Measurements from ENCODE around the gene SCUBE3. TPM values are rescaled to one million over a fixed set of nuclear protein-coding genes. Genes with fewer than 3 reads are reported as not detected.

Gene SCUBE3
- total RNA-seq, 1 donor from 2014 or later: 1.2 TPM

DNA sequence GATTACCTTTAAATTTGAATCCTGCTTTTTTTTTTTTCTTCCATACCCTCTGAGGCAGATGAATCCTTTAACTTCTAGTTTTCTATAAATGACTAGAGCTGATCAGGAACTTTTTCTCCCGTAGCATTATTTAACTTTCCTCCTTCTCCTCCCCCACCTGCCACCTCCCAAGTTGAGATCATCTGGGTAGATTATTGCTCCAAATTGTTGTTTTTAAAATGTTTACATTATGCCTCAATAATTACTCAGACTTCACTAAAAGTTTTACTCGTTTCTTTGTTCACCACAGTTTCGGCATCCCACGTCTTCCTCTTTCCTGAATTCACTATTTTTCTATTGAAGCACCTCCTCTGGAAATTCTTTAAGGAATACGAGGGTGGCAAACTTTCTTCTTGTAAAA, 16.6 kb upstream of the SCUBE3 start:
- peaks cover 5% of the 10 kb centered on the region for H3K27me3 Mint-ChIP-seq (ENCODE audit: unreplicated experiment)
- no peak for DNase-seq (ENCODE audit: low spot score)
- TF ChIP-seq, protein P1, sequence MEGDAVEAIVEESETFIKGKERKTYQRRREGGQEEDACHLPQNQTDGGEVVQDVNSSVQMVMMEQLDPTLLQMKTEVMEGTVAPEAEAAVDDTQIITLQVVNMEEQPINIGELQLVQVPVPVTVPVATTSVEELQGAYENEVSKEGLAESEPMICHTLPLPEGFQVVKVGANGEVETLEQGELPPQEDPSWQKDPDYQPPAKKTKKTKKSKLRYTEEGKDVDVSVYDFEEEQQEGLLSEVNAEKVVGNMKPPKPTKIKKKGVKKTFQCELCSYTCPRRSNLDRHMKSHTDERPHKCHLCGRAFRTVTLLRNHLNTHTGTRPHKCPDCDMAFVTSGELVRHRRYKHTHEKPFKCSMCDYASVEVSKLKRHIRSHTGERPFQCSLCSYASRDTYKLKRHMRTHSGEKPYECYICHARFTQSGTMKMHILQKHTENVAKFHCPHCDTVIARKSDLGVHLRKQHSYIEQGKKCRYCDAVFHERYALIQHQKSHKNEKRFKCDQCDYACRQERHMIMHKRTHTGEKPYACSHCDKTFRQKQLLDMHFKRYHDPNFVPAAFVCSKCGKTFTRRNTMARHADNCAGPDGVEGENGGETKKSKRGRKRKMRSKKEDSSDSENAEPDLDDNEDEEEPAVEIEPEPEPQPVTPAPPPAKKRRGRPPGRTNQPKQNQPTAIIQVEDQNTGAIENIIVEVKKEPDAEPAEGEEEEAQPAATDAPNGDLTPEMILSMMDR (IDR thresholded peaks at IDR 0.05; ENCODE audit: unreplicated experiment): no peak

DNA sequence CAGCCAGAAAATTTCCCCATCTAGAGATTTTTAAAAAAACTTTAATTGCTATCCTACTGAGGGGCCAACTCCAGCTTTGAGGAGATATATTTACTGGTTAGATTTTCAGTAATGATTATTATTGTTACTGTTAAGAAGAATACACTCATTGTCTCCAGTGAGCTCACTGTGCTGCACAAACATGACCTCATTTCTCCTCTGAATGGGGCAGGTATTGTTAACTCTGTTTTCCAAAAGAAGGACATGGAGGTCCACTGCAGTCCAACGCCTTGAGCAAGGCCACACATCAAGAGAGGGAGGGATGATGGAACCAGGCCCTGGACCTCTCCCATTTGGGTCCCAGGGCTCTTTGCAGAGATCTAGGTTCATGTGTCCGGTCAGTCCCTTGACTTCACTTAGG, 13.9 kb upstream of the SCUBE3 start:
- DNase-seq (ENCODE audit: low spot score): no peak
- no peak overlapping the region for H3K4me3 Mint-ChIP-seq (ENCODE audit: unreplicated experiment)
- H3K4me1 Mint-ChIP-seq (ENCODE audit: unreplicated experiment): no peaks in the 10 kb centered on the region
- TF ChIP-seq, protein P1 (IDR thresholded peaks at IDR 0.05; ENCODE audit: unreplicated experiment): no peak
- peaks cover 5% of the 10 kb centered on the region for H3K27me3 Mint-ChIP-seq (ENCODE audit: unreplicated experiment)
- H3K9me3 Mint-ChIP-seq (ENCODE audit: unreplicated experiment): no peaks in the 10 kb centered on the region
- H3K36me3 Mint-ChIP-seq (ENCODE audit: low read depth, unreplicated experiment): no peaks in the 10 kb centered on the region
- H3K27ac Mint-ChIP-seq (ENCODE audit: unreplicated experiment): no peak overlapping the region

More for the DNA sequence above, 16.6 kb upstream of the SCUBE3 start:
- no peak overlapping the region for H3K27ac Mint-ChIP-seq (ENCODE audit: unreplicated experiment)
- H3K4me1 Mint-ChIP-seq (ENCODE audit: unreplicated experiment): peaks cover 14% of the 10 kb centered on the region
- no peaks in the 10 kb centered on the region for H3K9me3 Mint-ChIP-seq (ENCODE audit: unreplicated experiment)
- H3K36me3 Mint-ChIP-seq (ENCODE audit: low read depth, unreplicated experiment): no peaks in the 10 kb centered on the region
- no peak overlapping the region for H3K4me3 Mint-ChIP-seq (ENCODE audit: unreplicated experiment)

DNA sequence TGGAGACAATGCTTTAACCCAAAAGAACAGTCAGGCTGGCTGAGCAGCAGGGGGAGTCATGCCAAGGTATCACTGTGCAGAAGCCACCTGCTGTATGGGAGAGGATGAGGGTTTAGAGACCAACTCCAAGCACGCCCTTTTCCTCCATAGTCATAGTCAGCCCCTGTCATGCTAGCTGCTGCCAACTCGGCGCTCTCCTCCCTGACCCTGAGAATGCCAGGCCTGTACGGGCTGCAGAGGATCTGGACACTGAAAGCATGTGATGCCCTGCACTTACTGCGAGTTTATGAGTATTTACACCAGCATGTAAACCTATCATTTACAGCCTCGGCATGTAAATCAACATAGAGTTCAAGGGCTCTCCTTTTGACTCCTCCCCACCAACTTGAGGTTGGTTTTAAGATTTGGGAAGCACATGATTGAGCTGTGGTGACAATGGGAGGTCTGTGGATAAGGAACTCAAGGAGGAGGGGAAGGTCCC, 11.7 kb upstream of the SCUBE3 start:
- no peaks in the 10 kb centered on the region for H3K4me1 Mint-ChIP-seq (ENCODE audit: unreplicated experiment)
- no peak overlapping the region for H3K4me3 Mint-ChIP-seq (ENCODE audit: unreplicated experiment)
- H3K36me3 Mint-ChIP-seq (ENCODE audit: low read depth, unreplicated experiment): no peaks in the 10 kb centered on the region
- peaks cover 5% of the 10 kb centered on the region for H3K27me3 Mint-ChIP-seq (ENCODE audit: unreplicated experiment)
- TF ChIP-seq, protein P1 (IDR thresholded peaks at IDR 0.05; ENCODE audit: unreplicated experiment): no peak
- H3K9me3 Mint-ChIP-seq (ENCODE audit: unreplicated experiment): no peaks in the 10 kb centered on the region
- no peak overlapping the region for H3K27ac Mint-ChIP-seq (ENCODE audit: unreplicated experiment)
- DNase-seq (ENCODE audit: low spot score): no peak

DNA sequence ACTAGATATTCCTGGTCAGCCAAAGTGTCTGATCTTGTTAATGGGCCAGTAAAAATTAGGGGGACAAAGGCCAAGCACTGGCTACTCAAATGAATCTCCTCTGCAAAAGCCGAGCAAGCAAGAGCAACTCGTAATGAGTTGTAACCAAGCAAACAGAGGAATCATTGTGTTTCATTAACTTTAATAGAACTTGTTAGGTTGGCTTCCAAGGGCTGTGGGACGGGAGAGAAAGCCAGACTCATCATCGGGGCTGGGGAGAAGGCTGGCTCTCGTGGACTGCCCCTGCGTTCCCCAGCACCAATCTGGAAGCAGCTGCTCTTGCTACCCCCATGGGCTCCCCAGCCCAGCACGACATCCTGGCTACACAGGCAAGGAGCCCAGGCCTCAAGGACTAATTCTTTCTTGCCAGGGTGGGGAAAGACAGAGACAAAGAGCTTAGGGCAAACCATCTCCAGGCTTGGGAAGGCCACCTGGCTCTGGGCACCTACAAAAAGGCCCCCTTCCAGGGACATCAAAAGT, 10.5 kb upstream of the SCUBE3 start:
- Mint-ChIP-seq H3K4me1 (ENCODE audit: unreplicated experiment) (no peaks in the 10 kb centered on the region), H3K27me3 (ENCODE audit: unreplicated experiment) (peaks cover 7% of the 10 kb centered on the region), H3K36me3 (ENCODE audit: low read depth, unreplicated experiment) (no peaks in the 10 kb centered on the region), H3K4me3 (ENCODE audit: unreplicated experiment) (no peak overlapping the region), H3K9me3 (ENCODE audit: unreplicated experiment) (no peaks in the 10 kb centered on the region), H3K27ac (ENCODE audit: unreplicated experiment) (no peak overlapping the region)
- DNase-seq (ENCODE audit: low spot score): no peak
- TF ChIP-seq, protein P1 (IDR thresholded peaks at IDR 0.05; ENCODE audit: unreplicated experiment): no peak

DNA sequence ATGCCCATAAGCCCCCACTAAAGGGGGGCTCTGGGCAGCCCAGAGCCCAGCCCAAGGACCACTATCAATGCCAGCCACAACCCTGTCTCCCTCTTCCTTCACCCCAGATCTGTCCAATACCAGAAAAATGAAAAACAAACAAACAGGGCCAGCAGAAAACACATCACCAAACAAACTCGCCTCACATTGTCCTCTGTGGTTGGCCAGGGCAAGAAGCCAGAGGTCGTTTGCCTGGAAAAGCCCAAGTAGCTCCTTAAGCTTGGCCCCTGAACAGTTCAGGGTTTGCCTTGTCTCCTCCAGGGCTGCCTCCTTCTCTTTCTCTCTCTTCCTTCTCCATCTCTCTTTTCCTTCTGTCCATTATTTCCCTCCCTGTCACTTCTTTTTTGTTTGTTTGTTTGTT, 10.1 kb upstream of the SCUBE3 start:
- Mint-ChIP-seq H3K4me1 (ENCODE audit: unreplicated experiment) (no peaks in the 10 kb centered on the region), H3K4me3 (ENCODE audit: unreplicated experiment) (no peak overlapping the region)

More for the DNA sequence above, 10.1 kb upstream of the SCUBE3 start:
- H3K36me3 Mint-ChIP-seq (ENCODE audit: low read depth, unreplicated experiment): no peaks in the 10 kb centered on the region
- H3K27ac Mint-ChIP-seq (ENCODE audit: unreplicated experiment): no peak overlapping the region
- DNase-seq (ENCODE audit: low spot score): no peak
- TF ChIP-seq, protein P1 (IDR thresholded peaks at IDR 0.05; ENCODE audit: unreplicated experiment): no peak
- H3K27me3 Mint-ChIP-seq (ENCODE audit: unreplicated experiment): peaks cover 9% of the 10 kb centered on the region
- no peaks in the 10 kb centered on the region for H3K9me3 Mint-ChIP-seq (ENCODE audit: unreplicated experiment)
